Activated CD8-positive, alpha-beta T cell treated with anti-CD3 and anti-CD28 coated beads for 36 hours (primary cell): ENCODE results near the gene KMT5B. TPM values are rescaled to one million over a fixed set of nuclear protein-coding genes. Genes with fewer than 3 reads are reported as not detected.

Source experiments
- ATAC-seq: fragments of 200-7000 bp; cut with Tn5 transposase; one replicate; pipeline ENCODE4 v1.10.0; 2021; ENCODE audit warnings: mild to moderate bottlenecking, moderate library complexity
- CTCF ChIA-PET: fragments of 350-600 bp; sonication (Branson Sonifier 250); formaldehyde crosslinking; loops from one replicate; lab custom pipeline; 2021; ENCODE audit warnings: antibody characterized with exemption; lab: Charles Lee
- POLR2A ChIA-PET: fragments of 350-600 bp; sonication (Branson Sonifier 250); formaldehyde crosslinking; loops from one replicate; lab custom pipeline; 2021; ENCODE audit warnings: antibody characterized with exemption; lab: Charles Lee
- DNase-seq: peaks from one replicate; pipeline ENCODE4 v3.0.0-alpha.2; 2020
- H3K27ac Mint-ChIP-seq: one replicate; pipeline ENCODE4 v1.8.0; 2021; ENCODE audit warnings: mild to moderate bottlenecking, mixed read lengths
- H3K27me3 Mint-ChIP-seq: one replicate; pipeline ENCODE4 v1.8.0; 2021; ENCODE audit warnings: mixed read lengths
- H3K36me3 Mint-ChIP-seq: one replicate; pipeline ENCODE4 v1.8.0; 2021; ENCODE audit warnings: low read depth, mixed read lengths
- H3K4me1 Mint-ChIP-seq: one replicate; pipeline ENCODE4 v1.8.0; 2021; ENCODE audit warnings: low read depth, mixed read lengths
- H3K4me3 Mint-ChIP-seq: one replicate; pipeline ENCODE4 v1.8.0; 2021; ENCODE audit warnings: mild to moderate bottlenecking, moderate library complexity, mixed read lengths
- H3K9me3 Mint-ChIP-seq: one replicate; pipeline ENCODE4 v1.8.0; 2021; ENCODE audit warnings: mixed read lengths
- intact Hi-C: fragments of 100-400 bp; cut with micrococcal nuclease; formaldehyde crosslinking; loops from one replicate; pipeline ENCODE4 v1.10.0; 2022
- total RNA-seq, 2 experiments: library from RNA; stranded (reverse); gene quantifications; one replicate each; pipeline ENCODE4 v1.2.3, GENCODE V29; 2021
- TF ChIP-seq, protein P1 (sequence below): fragments of 200-600 bp; IDR thresholded peaks from one replicate; pipeline ENCODE4 v1.8.0; 2022; ENCODE audit warnings: antibody characterized with exemption, mild to moderate bottlenecking

Gene KMT5B
- total RNA-seq, 2 experiments from 2014 or later: 16.9 to 17.9 TPM

DNA sequence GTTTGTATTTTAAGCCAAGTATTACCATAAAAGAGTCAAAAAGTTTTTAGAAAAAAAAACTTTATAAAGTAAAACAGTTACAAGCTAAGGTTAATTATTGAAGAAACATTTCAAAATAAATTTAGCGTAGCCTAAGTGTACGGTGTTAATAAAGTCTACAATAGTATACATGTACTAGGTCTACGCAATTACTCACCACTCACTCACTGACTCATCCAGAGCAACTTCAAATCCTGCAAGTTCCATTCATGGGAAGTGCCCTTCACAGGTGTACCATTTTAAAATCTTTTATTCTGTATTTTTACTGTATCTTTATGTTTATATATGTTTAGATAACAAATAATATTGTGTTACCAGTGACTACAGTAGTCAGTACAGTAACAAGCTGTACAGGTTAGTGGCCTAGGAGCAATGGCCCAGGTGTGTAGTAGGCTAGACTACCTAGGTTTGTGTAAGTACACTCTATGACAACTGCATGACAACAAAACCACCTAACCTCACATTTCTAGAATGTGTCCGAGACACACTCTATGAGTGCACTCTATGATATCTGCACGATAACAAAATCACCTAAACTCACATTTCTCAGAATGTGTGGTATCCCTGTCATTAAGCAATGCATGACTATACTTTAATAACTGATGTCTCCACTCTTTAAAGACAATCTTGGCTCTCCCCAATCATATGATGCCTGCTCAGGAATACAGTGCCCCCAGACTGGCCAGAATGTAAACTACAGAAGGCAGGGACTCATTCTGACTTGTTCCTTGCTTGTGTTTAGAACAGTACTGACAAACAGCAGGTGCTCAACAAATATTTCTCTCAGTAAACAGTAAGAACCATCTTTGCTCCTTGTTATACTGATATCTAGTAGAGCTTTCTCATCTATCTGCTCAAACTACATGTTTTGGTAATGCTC lies 21.2 kb downstream of the KMT5B start:
- ATAC-seq: peak; percentile 55
- TF ChIP-seq, protein P1, sequence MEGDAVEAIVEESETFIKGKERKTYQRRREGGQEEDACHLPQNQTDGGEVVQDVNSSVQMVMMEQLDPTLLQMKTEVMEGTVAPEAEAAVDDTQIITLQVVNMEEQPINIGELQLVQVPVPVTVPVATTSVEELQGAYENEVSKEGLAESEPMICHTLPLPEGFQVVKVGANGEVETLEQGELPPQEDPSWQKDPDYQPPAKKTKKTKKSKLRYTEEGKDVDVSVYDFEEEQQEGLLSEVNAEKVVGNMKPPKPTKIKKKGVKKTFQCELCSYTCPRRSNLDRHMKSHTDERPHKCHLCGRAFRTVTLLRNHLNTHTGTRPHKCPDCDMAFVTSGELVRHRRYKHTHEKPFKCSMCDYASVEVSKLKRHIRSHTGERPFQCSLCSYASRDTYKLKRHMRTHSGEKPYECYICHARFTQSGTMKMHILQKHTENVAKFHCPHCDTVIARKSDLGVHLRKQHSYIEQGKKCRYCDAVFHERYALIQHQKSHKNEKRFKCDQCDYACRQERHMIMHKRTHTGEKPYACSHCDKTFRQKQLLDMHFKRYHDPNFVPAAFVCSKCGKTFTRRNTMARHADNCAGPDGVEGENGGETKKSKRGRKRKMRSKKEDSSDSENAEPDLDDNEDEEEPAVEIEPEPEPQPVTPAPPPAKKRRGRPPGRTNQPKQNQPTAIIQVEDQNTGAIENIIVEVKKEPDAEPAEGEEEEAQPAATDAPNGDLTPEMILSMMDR: no peak

DNA sequence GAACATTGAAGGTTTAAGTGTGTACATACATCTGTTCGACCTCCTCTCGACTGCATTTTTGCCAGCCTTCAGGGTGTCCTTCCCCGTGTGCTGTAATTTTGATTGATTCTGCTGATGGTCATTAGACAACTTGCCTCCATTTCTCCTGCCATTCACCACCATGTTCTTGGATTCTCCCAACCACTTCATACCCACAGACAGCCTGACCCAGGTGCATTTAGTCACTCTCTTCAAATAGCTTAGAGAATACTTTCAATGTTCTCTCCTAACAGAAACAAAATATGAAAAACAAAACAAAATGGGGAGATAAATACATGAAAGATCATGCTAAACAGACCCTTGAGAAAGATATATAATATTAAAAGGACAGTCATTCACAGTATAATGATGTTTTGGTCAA lies 23.2 kb downstream of the KMT5B start:
- Mint-ChIP-seq H3K4me1 (peaks cover 34% of the 10 kb centered on the region), H3K4me3 (no peak overlapping the region), H3K36me3 (peaks cover 5% of the 10 kb centered on the region), H3K27me3 (no peaks in the 10 kb centered on the region), H3K27ac (no peak overlapping the region), H3K9me3 (no peaks in the 10 kb centered on the region)
- TF ChIP-seq, protein P1: no peak
- DNase-seq (no peak), ATAC-seq (no peak)
- ChIA-PET POLR2A (interaction anchor here (0.8 kb wide), 1 partner anchor 69 kb away, joined by 3 read pairs; no protein-coding TSS in a partner anchor), CTCF (interaction anchor here (0.6 to 4.4 kb wide), 4 partner anchors 14 to 36 kb away, joined by 3 to 32 read pairs (median 4); no protein-coding TSS in a partner anchor)
- intact Hi-C loops: no loop called here

More for the DNA sequence above, 21.2 kb downstream of the KMT5B start:
- DNase-seq: no peak
- Mint-ChIP-seq H3K36me3 (peaks cover 5% of the 10 kb centered on the region), H3K27me3 (no peaks in the 10 kb centered on the region), H3K4me3 (no peak overlapping the region), H3K9me3 (no peaks in the 10 kb centered on the region), H3K27ac (peak overlapping the region; percentile 21), H3K4me1 (peaks cover 46% of the 10 kb centered on the region)
- ChIA-PET POLR2A (no interaction called here), CTCF (interaction anchor here (1.0 to 4.4 kb wide), 5 partner anchors 13 to 66 kb away, joined by 3 to 32 read pairs (median 4); no protein-coding TSS in a partner anchor)
- intact Hi-C loops: no loop called here

DNA sequence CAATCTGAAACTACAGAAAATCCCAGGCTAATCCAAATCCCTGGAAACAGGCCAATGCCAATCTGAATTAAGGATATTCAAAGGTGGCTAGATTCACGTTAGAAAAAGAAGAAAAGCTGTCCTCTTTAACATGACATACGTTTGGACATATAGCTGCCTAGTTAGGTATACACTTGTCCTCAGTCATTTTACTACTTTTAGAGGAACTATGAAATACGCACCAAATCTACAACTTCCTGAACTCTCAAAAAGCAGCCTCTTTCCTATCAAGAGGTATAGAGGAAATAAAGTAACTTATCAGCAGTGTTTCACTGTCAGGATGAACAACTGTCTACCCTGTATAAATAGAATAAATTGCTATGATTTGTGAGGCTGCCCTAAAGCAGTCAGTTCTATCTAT lies 24.0 kb downstream of the KMT5B start:
- Mint-ChIP-seq H3K4me3 (no peak overlapping the region), H3K27ac (no peak overlapping the region), H3K9me3 (no peaks in the 10 kb centered on the region), H3K4me1 (peaks cover 28% of the 10 kb centered on the region), H3K27me3 (no peaks in the 10 kb centered on the region), H3K36me3 (peaks cover 5% of the 10 kb centered on the region)
- DNase-seq (no peak), ATAC-seq (no peak)
- CTCF ChIA-PET: interaction anchor here (4.4 kb wide), 1 partner anchor 16 kb away, joined by 32 read pairs; no protein-coding TSS in a partner anchor
- intact Hi-C loops: no loop called here
- TF ChIP-seq, protein P1: no peak
- POLR2A ChIA-PET: no interaction called here

DNA sequence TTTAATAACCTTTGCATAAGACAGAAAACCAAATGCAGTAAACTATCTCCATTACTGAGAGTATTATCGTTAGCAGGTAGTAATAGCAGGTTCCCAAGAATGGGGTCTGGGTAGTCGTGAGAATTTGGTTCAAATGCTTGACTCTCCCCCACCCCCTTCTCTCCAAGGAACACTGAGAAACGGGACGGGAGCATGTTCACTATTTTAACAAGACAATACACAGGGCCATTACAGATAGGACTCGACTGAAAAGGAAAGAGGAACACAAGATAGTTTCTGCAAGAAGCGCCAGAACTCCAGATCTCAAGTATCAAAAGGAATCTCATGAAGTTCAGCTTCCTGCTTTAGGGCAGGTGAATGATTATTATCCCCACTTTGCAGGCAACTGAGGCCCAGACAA lies 27.0 kb downstream of the KMT5B start:
- Mint-ChIP-seq H3K4me1 (peaks cover 6% of the 10 kb centered on the region), H3K36me3 (peaks cover 9% of the 10 kb centered on the region), H3K9me3 (no peaks in the 10 kb centered on the region), H3K27ac (no peak overlapping the region), H3K27me3 (no peaks in the 10 kb centered on the region), H3K4me3 (no peak overlapping the region)
- POLR2A ChIA-PET: no interaction called here
- CTCF ChIA-PET: interaction anchor here (1.2 kb wide), 1 partner anchor 19 kb away, joined by 3 read pairs; no protein-coding TSS in a partner anchor
- intact Hi-C loops: no loop called here
- ATAC-seq (no peak), DNase-seq (no peak)
- TF ChIP-seq, protein P1: no peak
